Erythroblast (primary cell): Measurements from ENCODE around the gene FAM227B.

Source experiments
- GATA1 ChIP-seq: IDR thresholded peaks from 2 replicates; pipeline ENCODE4 v1.6.1; 2011; ENCODE audit warnings: low read depth, mild to moderate bottlenecking, control low read depth, low read length, moderate library complexity
- POLR2A ChIP-seq: IDR thresholded peaks from 2 replicates; pipeline ENCODE4 v1.6.1; 2011; ENCODE audit warnings: mild to moderate bottlenecking, low read length

DNA sequence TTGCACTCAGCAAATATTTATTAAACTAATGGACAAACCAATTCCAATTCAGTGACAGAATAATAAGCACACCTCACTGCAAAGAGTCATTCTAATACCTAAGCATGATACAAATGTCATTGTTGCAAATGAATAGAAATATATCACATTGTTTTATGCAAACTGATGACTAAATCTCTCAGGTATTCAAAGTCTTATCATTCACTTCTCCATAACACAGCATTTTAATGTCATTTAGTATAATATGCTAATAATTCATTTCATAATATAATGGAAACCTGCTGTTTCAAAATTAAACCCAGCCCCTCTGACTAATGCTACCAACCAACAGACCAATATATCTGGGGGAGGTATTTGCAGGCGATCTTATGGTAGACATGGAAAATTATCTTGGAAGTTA is 125.8 kb downstream of the FAM227B start:
- TF ChIP-seq POLR2A (no peak), GATA1 (no peak)
